WTC11 (cell line): ENCODE measurements around the gene FUT7. TPM values are rescaled to one million over a fixed set of nuclear protein-coding genes. Genes with fewer than 3 reads are reported as not detected.
"Not testable (repeated sequence)": the region's sequence is repeated elsewhere in the genome, so short reads cannot be mapped to it uniquely, and the experiment has no call there.

Experiments
- ATAC-seq: fragments of 200-7000 bp; cut with Tn5 transposase; 2 replicates; pipeline ENCODE4 v1.10.0; 2021; ENCODE audit warnings: mild to moderate bottlenecking, moderate library complexity
- CTCF ChIA-PET: fragments of 300-600 bp; sonication (Branson Sonifier 250); formaldehyde crosslinking; loops from one replicate; lab custom pipeline; 2021; ENCODE audit warnings: antibody characterized with exemption; lab: Charles Lee
- POLR2A ChIA-PET: fragments of 350-600 bp; sonication (Branson Sonifier 250); formaldehyde crosslinking; loops from one replicate; lab custom pipeline; 2021; ENCODE audit warnings: antibody characterized with exemption; lab: Charles Lee
- DNase-seq: peaks from one replicate; pipeline ENCODE4 v3.0.0; 2021; ENCODE audit warnings: low spot score
- H3K27ac Mint-ChIP-seq: 2 replicates; pipeline ENCODE4 v1.8.0; 2021; ENCODE audit warnings: mixed read lengths
- H3K27me3 Mint-ChIP-seq: 2 replicates; pipeline ENCODE4 v1.8.0; 2021; ENCODE audit warnings: low read depth, mild to moderate bottlenecking, moderate library complexity, mixed read lengths
- H3K36me3 Mint-ChIP-seq: 2 replicates; pipeline ENCODE4 v1.8.0; 2021; ENCODE audit warnings: mixed read lengths
- H3K4me1 Mint-ChIP-seq: 2 replicates; pipeline ENCODE4 v1.8.0; 2022; ENCODE audit warnings: mixed read lengths
- H3K4me3 Mint-ChIP-seq: 2 replicates; pipeline ENCODE4 v1.8.0; 2021; ENCODE audit warnings: mild to moderate bottlenecking, moderate library complexity, mixed read lengths
- H3K9me3 Mint-ChIP-seq: 2 replicates; pipeline ENCODE4 v1.8.0; 2021; ENCODE audit warnings: mixed read lengths
- CTCF ChIP-seq: fragments of 200-600 bp; IDR thresholded peaks from 2 replicates; pipeline ENCODE4 v1.8.0; 2022; ENCODE audit warnings: antibody characterized with exemption
- JAZF1 ChIP-seq: fragments of 250-450 bp; sonication (Bioruptor Pico); IDR thresholded peaks from 2 replicates; pipeline ENCODE4 v1.9.0; 2021; ENCODE audit warnings: moderate library complexity, mild to moderate bottlenecking, inconsistent platforms
- MAX ChIP-seq: sonication (generic); formaldehyde crosslinking; IDR thresholded peaks from 2 replicates; pipeline ENCODE4 v1.8.0; 2022; ENCODE audit warnings: mild to moderate bottlenecking, missing genetic modification reagents
- USF2 ChIP-seq: sonication (generic); formaldehyde crosslinking; IDR thresholded peaks from 2 replicates; pipeline ENCODE4 v1.8.1; 2023; ENCODE audit warnings: mild to moderate bottlenecking, missing genetic modification reagents, moderate library complexity
- ZNF232 ChIP-seq: sonication (generic); formaldehyde crosslinking; IDR thresholded peaks from 2 replicates; pipeline ENCODE4 v1.8.0; 2022; ENCODE audit warnings: mild to moderate bottlenecking, missing genetic modification reagents
- total RNA-seq: library from RNA; stranded (reverse); gene quantifications from 3 replicates; pipeline ENCODE4 v1.2.3, GENCODE V29; 2021
- TF ChIP-seq, protein P1 (sequence below): sonication (generic); formaldehyde crosslinking; IDR thresholded peaks from 2 replicates; pipeline ENCODE4 v1.8.0; 2022; ENCODE audit warnings: missing genetic modification reagents

The FUT7 gene
- total RNA-seq, 1 experiment from 2014 or later: not detected

- TF ChIP-seq CTCF (peak; percentile 99), USF2 (CRISPR knock-in tag) (no peak)
These were observed 32.4 kb upstream of the FUT7 start (continued) for GRCh38 chr9:137064027-137064879.

- POLR2A ChIA-PET: interaction anchor here (0.6 kb wide), 1 partner anchor 220 kb away, joined by 7 read pairs; no protein-coding TSS in a partner anchor
- Mint-ChIP-seq H3K27ac (no peak overlapping the region), H3K9me3 (no peaks in the 10 kb centered on the region)
These were observed 31.6 kb upstream of the FUT7 start for GRCh38 chr9:137063311-137064026.

DNA sequence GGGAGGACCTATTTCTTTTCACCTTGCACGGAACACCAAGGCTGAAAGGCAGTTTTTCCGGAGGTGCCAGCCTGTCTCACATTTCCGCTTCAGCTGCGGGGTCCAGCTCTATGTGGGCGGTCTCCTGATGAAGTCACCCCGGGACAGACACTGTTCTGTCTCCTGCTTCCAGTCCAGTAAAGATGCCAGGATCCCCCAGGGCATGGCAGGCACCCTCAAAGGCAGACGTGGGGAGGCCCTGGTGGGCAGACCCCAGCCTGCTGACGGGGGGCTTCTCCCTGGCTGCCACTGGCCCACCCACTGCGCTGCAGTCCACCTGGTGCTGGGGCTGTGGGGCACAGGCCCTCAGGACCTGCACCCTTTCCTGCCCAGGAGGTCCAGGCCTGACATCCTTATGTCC is 30.9 kb upstream of the FUT7 start:
- H3K9me3 Mint-ChIP-seq, H3K27me3 Mint-ChIP-seq, H3K36me3 Mint-ChIP-seq, ATAC-seq, H3K4me1 Mint-ChIP-seq, H3K27ac Mint-ChIP-seq, DNase-seq, H3K4me3 Mint-ChIP-seq, POLR2A ChIA-PET: not testable (repeated sequence)
- CTCF ChIA-PET: interaction anchor here (1.4 to 9.8 kb wide), 6 partner anchors 6 to 138 kb away, joined by 4 to 240 read pairs (median 9); partner anchors contain the start of genes ENTPD2, PAXX and TPRN

More at GRCh38 chr9:137063311-137064026, 31.6 kb upstream of the FUT7 start:
- CTCF ChIA-PET: interaction anchor here (0.5 to 10.4 kb wide), 56 partner anchors 7 to 736 kb away, joined by 3 to 240 read pairs (median 5); partner anchors contain the start of genes ENTPD2, FUT7, GPSM1 and LCN8
- DNase-seq (no peak), ATAC-seq (no peak)
- Mint-ChIP-seq H3K36me3 (peaks cover 3% of the 10 kb centered on the region), H3K4me1 (peaks cover 8% of the 10 kb centered on the region), H3K4me3 (no peak overlapping the region), H3K27me3 (peaks cover 6% of the 10 kb centered on the region)
- TF ChIP-seq, protein P1, sequence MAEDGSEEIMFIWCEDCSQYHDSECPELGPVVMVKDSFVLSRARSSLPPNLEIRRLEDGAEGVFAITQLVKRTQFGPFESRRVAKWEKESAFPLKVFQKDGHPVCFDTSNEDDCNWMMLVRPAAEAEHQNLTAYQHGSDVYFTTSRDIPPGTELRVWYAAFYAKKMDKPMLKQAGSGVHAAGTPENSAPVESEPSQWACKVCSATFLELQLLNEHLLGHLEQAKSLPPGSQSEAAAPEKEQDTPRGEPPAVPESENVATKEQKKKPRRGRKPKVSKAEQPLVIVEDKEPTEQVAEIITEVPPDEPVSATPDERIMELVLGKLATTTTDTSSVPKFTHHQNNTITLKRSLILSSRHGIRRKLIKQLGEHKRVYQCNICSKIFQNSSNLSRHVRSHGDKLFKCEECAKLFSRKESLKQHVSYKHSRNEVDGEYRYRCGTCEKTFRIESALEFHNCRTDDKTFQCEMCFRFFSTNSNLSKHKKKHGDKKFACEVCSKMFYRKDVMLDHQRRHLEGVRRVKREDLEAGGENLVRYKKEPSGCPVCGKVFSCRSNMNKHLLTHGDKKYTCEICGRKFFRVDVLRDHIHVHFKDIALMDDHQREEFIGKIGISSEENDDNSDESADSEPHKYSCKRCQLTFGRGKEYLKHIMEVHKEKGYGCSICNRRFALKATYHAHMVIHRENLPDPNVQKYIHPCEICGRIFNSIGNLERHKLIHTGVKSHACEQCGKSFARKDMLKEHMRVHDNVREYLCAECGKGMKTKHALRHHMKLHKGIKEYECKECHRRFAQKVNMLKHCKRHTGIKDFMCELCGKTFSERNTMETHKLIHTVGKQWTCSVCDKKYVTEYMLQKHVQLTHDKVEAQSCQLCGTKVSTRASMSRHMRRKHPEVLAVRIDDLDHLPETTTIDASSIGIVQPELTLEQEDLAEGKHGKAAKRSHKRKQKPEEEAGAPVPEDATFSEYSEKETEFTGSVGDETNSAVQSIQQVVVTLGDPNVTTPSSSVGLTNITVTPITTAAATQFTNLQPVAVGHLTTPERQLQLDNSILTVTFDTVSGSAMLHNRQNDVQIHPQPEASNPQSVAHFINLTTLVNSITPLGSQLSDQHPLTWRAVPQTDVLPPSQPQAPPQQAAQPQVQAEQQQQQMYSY (CRISPR knock-in tag): peak; percentile 47; the same call in 1 of the 2 replicates
- TF ChIP-seq ZNF232 (CRISPR knock-in tag): no peak

GRCh38 chr9:137062384-137062783 is 30.5 kb upstream of the FUT7 start:
- H3K36me3 Mint-ChIP-seq: peaks cover 3% of the 10 kb centered on the region
- ATAC-seq (no peak), DNase-seq (no peak)
- H3K27ac Mint-ChIP-seq: no peak overlapping the region
- H3K4me3 Mint-ChIP-seq: no peak overlapping the region
- H3K27me3 Mint-ChIP-seq: peaks cover 6% of the 10 kb centered on the region
- no peak for TF ChIP-seq JAZF1
- TF ChIP-seq MAX (CRISPR knock-in tag): no peak
- H3K4me1 Mint-ChIP-seq: no peaks in the 10 kb centered on the region
- CTCF ChIA-PET: interaction anchor here (2.1 to 2.4 kb wide), 2 partner anchors 28 to 71 kb away, joined by 9 to 33 read pairs; partner anchors contain the start of gene PAXX
- H3K9me3 Mint-ChIP-seq: no peaks in the 10 kb centered on the region
- POLR2A ChIA-PET: no interaction called here
